H1 (cell line): ENCODE results near the gene GLDC. TPM values are rescaled to one million over a fixed set of nuclear protein-coding genes. Genes with fewer than 3 reads are reported as not detected.

Source experiments
- CTCF ChIA-PET: fragments of 300-600 bp; sonication (Branson Sonifier 250); formaldehyde crosslinking; loops from one replicate; lab custom pipeline; 2021; ENCODE audit not compliant: partially characterized antibody; lab: Charles Lee
- POLR2A ChIA-PET: fragments of 300-600 bp; sonication (Branson Sonifier 250); formaldehyde crosslinking; loops from one replicate; lab custom pipeline; 2021; ENCODE audit warnings: inconsistent platforms; ENCODE audit not compliant: partially characterized antibody; lab: Charles Lee
- DNase-seq, 2 experiments: peaks; one replicate each; pipeline versions ENCODE4 v3.0.0 to v3.0.0-alpha.2; 2010 to 2022; ENCODE audit warnings: low spot score in 2 of 2, low read depth in 1 of 2, mixed read lengths in 1 of 2
- FAIRE-seq: peaks from 2 replicates; lab custom pipeline; 2011; peaks lifted over from hg19 to GRCh38; lab: Jason Lieb, UNC
- H2AFZ ChIP-seq: 2 replicates; pipeline ENCODE4 v1.8.1; 2012; ENCODE audit warnings: low read length, inconsistent platforms
- H2AK5ac ChIP-seq: 2 replicates; pipeline ENCODE4 v1.6.1; 2013; ENCODE audit warnings: low read depth, low read length
- H2BK120ac ChIP-seq: replicated peaks from 2 replicates; pipeline ENCODE3; 2013; ENCODE audit warnings: low read depth, low read length, inconsistent platforms
- H2BK12ac ChIP-seq: 2 replicates; pipeline ENCODE4 v1.6.1; 2013; ENCODE audit warnings: low read depth, low read length
- H2BK15ac ChIP-seq: 2 replicates; pipeline ENCODE4 v1.6.1; 2013; ENCODE audit warnings: low read length
- H2BK20ac ChIP-seq: 2 replicates; pipeline ENCODE4 v1.6.1; 2013; ENCODE audit warnings: low read length
- H2BK5ac ChIP-seq: 2 replicates; pipeline ENCODE4 v1.6.1; 2013; ENCODE audit warnings: low read depth, low read length
- H3K14ac ChIP-seq: 2 replicates; pipeline ENCODE4 v1.6.1; 2013; ENCODE audit warnings: inconsistent platforms; ENCODE audit not compliant: insufficient read length
- H3K18ac ChIP-seq: 2 replicates; pipeline ENCODE4 v1.6.1; 2013; ENCODE audit warnings: low read length; ENCODE audit errors: extremely low read depth
- H3K23ac ChIP-seq: 2 replicates; pipeline ENCODE4 v1.6.1; 2013; ENCODE audit warnings: inconsistent platforms; ENCODE audit not compliant: insufficient read length
- H3K23me2 ChIP-seq: 2 replicates; pipeline ENCODE4 v1.6.1; 2013; ENCODE audit warnings: low read depth, low read length
- H3K27ac ChIP-seq: 2 replicates; pipeline ENCODE4 v1.6.1; 2011; ENCODE audit warnings: low read depth, low read length, inconsistent platforms
- H3K27me3 ChIP-seq, 4 experiments: replicated peaks in 1 of 4; 1 replicate in 1 of 4; 2 replicates in 3 of 4; pipeline versions ENCODE4 v1.6.1 to v1.8.1; 2011 to 2013; ENCODE audit warnings: low read length in 3 of 4, mild to moderate bottlenecking in 3 of 4, inconsistent platforms in 2 of 4, mixed read lengths in 2 of 4, moderate library complexity in 1 of 4; ENCODE audit not compliant: control insufficient read depth in 3 of 4, insufficient read depth in 3 of 4; ENCODE audit errors: extremely low read depth in 1 of 4
- H3K36me3 ChIP-seq, 4 experiments: 2 replicates each; pipeline versions ENCODE4 v1.6.1 to v1.8.1; 2011 to 2013; ENCODE audit warnings: mild to moderate bottlenecking in 4 of 4, low read length in 3 of 4, moderate library complexity in 2 of 4, control low read depth in 1 of 4, inconsistent platforms in 1 of 4; ENCODE audit not compliant: insufficient read depth in 4 of 4, control insufficient read depth in 2 of 4
- H3K4ac ChIP-seq: replicated peaks from 2 replicates; pipeline ENCODE3; 2013; ENCODE audit warnings: low read length, low read depth, mixed read lengths, inconsistent platforms; ENCODE audit not compliant: insufficient read length
- H3K4me1 ChIP-seq, 4 experiments: replicated peaks in 1 of 4; 1 replicate in 1 of 4; 2 replicates in 3 of 4; pipeline versions ENCODE4 v1.6.1 to v1.8.1; 2011 to 2013; ENCODE audit warnings: low read length in 3 of 4, inconsistent platforms in 2 of 4, mixed read lengths in 1 of 4; ENCODE audit not compliant: insufficient read depth in 4 of 4, control insufficient read depth in 3 of 4
- H3K4me2 ChIP-seq, 2 experiments: 2 replicates each; pipeline versions ENCODE4 v1.6.1 to v1.8.1; 2011 to 2013; ENCODE audit warnings: low read depth in 2 of 2, low read length in 2 of 2, control low read depth in 1 of 2, inconsistent platforms in 1 of 2, mild to moderate bottlenecking in 1 of 2; ENCODE audit not compliant: insufficient read depth in 1 of 2
- H3K4me3 ChIP-seq, 4 experiments: fragments of 200-600, 300-600 bp in 1 of 4; sonication (generic), shearing (Covaris generic), sonication (Bioruptor Twin) in 1 of 4; 2 replicates each; pipeline versions ENCODE4 v1.5.1 to v1.8.1; 2011 to 2016; ENCODE audit warnings: low read length in 4 of 4, low read depth in 3 of 4, control low read depth in 2 of 4, inconsistent platforms in 2 of 4, mild to moderate bottlenecking in 2 of 4, mixed read lengths in 1 of 4, moderate library complexity in 1 of 4; ENCODE audit not compliant: insufficient read depth in 2 of 4; ENCODE audit errors: extremely low read depth in 1 of 4
- H3K56ac ChIP-seq: replicated peaks from 2 replicates; pipeline ENCODE3; 2013; ENCODE audit warnings: low read depth, mild to moderate bottlenecking, mixed read lengths, low read length, inconsistent platforms; ENCODE audit not compliant: insufficient read length
- H3K79me1 ChIP-seq: 2 replicates; pipeline ENCODE4 v1.6.1; 2013; ENCODE audit warnings: low read depth, low read length, control low read depth
- H3K79me2 ChIP-seq, 2 experiments: 2 replicates each; pipeline versions ENCODE4 v1.6.1 to v1.8.1; 2012 to 2013; ENCODE audit warnings: low read length in 2 of 2, mild to moderate bottlenecking in 2 of 2, inconsistent platforms in 1 of 2; ENCODE audit not compliant: insufficient read depth in 2 of 2, control insufficient read depth in 1 of 2
- H3K9ac ChIP-seq, 4 experiments: replicated peaks in 1 of 4; 1 replicate in 1 of 4; 2 replicates in 3 of 4; pipeline versions ENCODE4 v1.6.1 to v1.8.1; 2011 to 2013; ENCODE audit warnings: low read depth in 3 of 4, low read length in 3 of 4, control low read depth in 2 of 4, mild to moderate bottlenecking in 2 of 4, moderate library complexity in 2 of 4, inconsistent platforms in 1 of 4; ENCODE audit errors: extremely low read depth in 1 of 4
- H3K9me3 ChIP-seq, 2 experiments: 2 replicates each; pipeline versions ENCODE4 v1.6.1 to v1.8.1; 2012 to 2013; ENCODE audit warnings: mild to moderate bottlenecking in 2 of 2, moderate library complexity in 2 of 2, control low read depth in 1 of 2, inconsistent platforms in 1 of 2, low read depth in 1 of 2, low read length in 1 of 2, mixed read lengths in 1 of 2; ENCODE audit not compliant: insufficient read depth in 2 of 2
- H4K20me1 ChIP-seq, 2 experiments: replicated peaks in 1 of 2; 2 replicates each; pipeline versions ENCODE3 to v1.8.1; 2011 to 2013; ENCODE audit warnings: inconsistent platforms in 2 of 2, low read length in 2 of 2, mild to moderate bottlenecking in 1 of 2; ENCODE audit not compliant: insufficient read depth in 2 of 2, control insufficient read depth in 1 of 2
- H4K5ac ChIP-seq: 2 replicates; pipeline ENCODE4 v1.6.1; 2013; ENCODE audit warnings: low read length, low read depth, mixed read lengths, inconsistent platforms; ENCODE audit not compliant: insufficient read length
- H4K8ac ChIP-seq: 2 replicates; pipeline ENCODE4 v1.8.0; 2013; ENCODE audit warnings: mild to moderate bottlenecking, moderate library complexity, low read length, inconsistent platforms; ENCODE audit not compliant: insufficient read depth; ENCODE audit errors: extremely low read depth
- H4K91ac ChIP-seq: replicated peaks from 2 replicates; pipeline ENCODE3; 2013; ENCODE audit warnings: low read length, mixed read lengths, inconsistent platforms; ENCODE audit not compliant: insufficient read length
- BCL11A ChIP-seq, 2 experiments: IDR thresholded peaks; one replicate each; pipeline ENCODE4 v1.6.1; 2011; ENCODE audit warnings: low read depth in 2 of 2, low read length in 2 of 2, mild to moderate bottlenecking in 2 of 2
- CBX8 ChIP-seq: fragments of 300-800, 300-1000 bp; sonication (generic); IDR thresholded peaks from 2 replicates; pipeline ENCODE4 v1.7.1; 2016; ENCODE audit warnings: low read depth, low read length, borderline replicate concordance
- CEBPB ChIP-seq: IDR thresholded peaks from 2 replicates; pipeline ENCODE4 v1.6.1; 2012; ENCODE audit warnings: low read depth, low read length
- CHD1 ChIP-seq: IDR thresholded peaks from 2 replicates; pipeline ENCODE4 v1.6.1; 2012; ENCODE audit warnings: low read depth, low read length, improper control_type of control experiment
- CREB1 ChIP-seq: IDR thresholded peaks from 2 replicates; pipeline ENCODE4 v1.6.1; 2012; ENCODE audit warnings: inconsistent platforms
- EGR1 ChIP-seq: IDR thresholded peaks from 2 replicates; pipeline ENCODE4 v1.6.1; 2011; ENCODE audit warnings: low read depth, low read length, borderline replicate concordance
- EZH2 ChIP-seq: fragments of 200-600 bp; sonication (generic); IDR thresholded peaks from 2 replicates; pipeline ENCODE4 v1.7.1; 2012; ENCODE audit warnings: low read depth, mild to moderate bottlenecking, moderate library complexity, low read length, inconsistent platforms; ENCODE audit not compliant: severe bottlenecking
- FOSL1 ChIP-seq: IDR thresholded peaks from 2 replicates; pipeline ENCODE4 v1.6.1; 2011; ENCODE audit warnings: mild to moderate bottlenecking, low read depth, low read length, moderate library complexity; ENCODE audit not compliant: insufficient read depth
- GTF2F1 ChIP-seq: IDR thresholded peaks from 2 replicates; pipeline ENCODE4 v1.6.1; 2012; ENCODE audit warnings: low read depth, low read length, improper control_type of control experiment, borderline replicate concordance
- RAD21 ChIP-seq, 2 experiments: IDR thresholded peaks in 1 of 2; conservative IDR thresholded peaks in 1 of 2; 2 replicates each; pipeline ENCODE4 v1.6.1; 2011; ENCODE audit warnings: low read depth in 2 of 2, low read length in 2 of 2, improper control_type of control experiment in 1 of 2, inconsistent platforms in 1 of 2, mild to moderate bottlenecking in 1 of 2, moderate library complexity in 1 of 2
- RXRA ChIP-seq: IDR thresholded peaks from 2 replicates; pipeline ENCODE4 v1.6.1; 2011; ENCODE audit warnings: low read depth, mild to moderate bottlenecking, low read length, moderate library complexity; ENCODE audit not compliant: insufficient read depth
- SIN3A ChIP-seq, 2 experiments: IDR thresholded peaks in 1 of 2; conservative IDR thresholded peaks in 1 of 2; 2 replicates each; pipeline ENCODE4 v1.6.1; 2011 to 2012; ENCODE audit warnings: low read length in 2 of 2, improper control_type of control experiment in 1 of 2, low read depth in 1 of 2, mild to moderate bottlenecking in 1 of 2
- TAF7 ChIP-seq: optimal IDR thresholded peaks from 2 replicates; pipeline ENCODE3; 2011; ENCODE audit warnings: low read depth, mild to moderate bottlenecking, inconsistent platforms, low read length, moderate library complexity, borderline replicate concordance
- ZNF274 ChIP-seq: IDR thresholded peaks from 2 replicates; pipeline ENCODE4 v1.7.0; 2012; ENCODE audit warnings: low read length, borderline replicate concordance; ENCODE audit errors: extremely low read depth
- WGBS, 2 experiments: shearing (Covaris generic) in 1 of 2; methylation state at CpG; one replicate each; pipeline versions ENCODE4 v1.1.6 to v1.1.7; 2013 to 2015; ENCODE audit warnings: low lambda C conversion rate in 2 of 2, mixed read lengths in 2 of 2, inconsistent platforms in 1 of 2, low coverage in 1 of 2, missing lambda C conversion rate in 1 of 2; ENCODE audit not compliant: insufficient replicate concordance in 2 of 2, insufficient coverage in 1 of 2, insufficient read length in 1 of 2; ENCODE audit errors: extremely low coverage in 1 of 2, missing lambda C conversion rate in 1 of 2; 5-methylcytosine and 5-hydroxymethylcytosine counted together
- polyA plus RNA-seq, 7 experiments: library from polyadenylated mRNA; depleted of rRNA in 3 of 7; stranded (reverse) in 5 of 7; unstranded in 2 of 7; fragments of >200 nt in 5 of 7; fragments of 200-250 nt in 2 of 7; gene quantifications; 1 replicate in 5 of 7; 2 replicates in 1 of 7; 4 replicates in 1 of 7; pipeline versions ENCODE4 v1.2.1 to v1.2.3, GENCODE V29; 2011 to 2013; ENCODE audit warnings: missing spikeins in 2 of 7, mixed read lengths in 2 of 7
- total RNA-seq: library from RNA; stranded (reverse); fragmentation: NEBNext Ultra II Directional; extraction: Animal tissue kit (Norgen Biotek cat#: 25700); gene quantifications from 2 replicates; pipeline ENCODE4 v1.2.1, GENCODE V29; 2021

The GLDC gene
- total and polyA plus RNA-seq, 2 of the 8 experiments (the other 6 are each of a cell fraction or from before 2014, with no cell fraction given): 48.8 to 101 TPM

DNA sequence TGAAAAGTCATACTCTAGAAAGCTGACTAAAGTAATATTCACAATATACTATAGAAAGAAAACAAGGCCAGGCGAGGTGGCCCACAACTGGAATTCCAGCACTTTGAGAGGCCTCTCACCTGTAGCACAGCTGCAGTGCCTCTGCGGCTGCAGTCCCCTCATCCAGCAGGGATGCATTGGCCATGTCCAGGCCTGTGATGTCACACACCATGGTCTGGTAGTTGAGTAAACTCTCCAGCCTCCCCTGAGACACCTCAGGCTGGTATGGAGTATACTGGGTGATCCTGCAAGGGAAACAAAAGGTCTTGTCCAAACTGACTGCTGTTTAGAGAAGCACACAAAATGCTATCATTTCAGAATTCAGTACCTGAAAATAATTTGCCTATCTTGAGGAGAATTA lies 35.5 kb downstream of the GLDC start:
- FAIRE-seq (no peak), DNase-seq (no peak)
- H3K27me3 ChIP-seq: no peaks in the 10 kb centered on the region
- H3K23ac ChIP-seq: no peak overlapping the region
- H3K4me2 ChIP-seq: no peak overlapping the region
- H3K4ac ChIP-seq: no peak overlapping the region
- no peak overlapping the region for H2BK5ac ChIP-seq
- peaks cover 3 to 15% (median 8%) of the 10 kb centered on the region in 4 experiments for H3K36me3 ChIP-seq
- H3K79me2 ChIP-seq: no peaks in the 10 kb centered on the region
- no peak overlapping the region for H2AFZ ChIP-seq
- H2BK20ac ChIP-seq: no peak overlapping the region
- H3K27ac ChIP-seq: no peak overlapping the region
- no peaks in the 10 kb centered on the region; the same call in 1 of the 2 replicates for H3K23me2 ChIP-seq
- no peaks in the 10 kb centered on the region for H3K9me3 ChIP-seq
- H2BK120ac ChIP-seq: no peak overlapping the region
- 82% methylated on average over 2 of the region's 2 CpGs; no CpG with 5 or more reads in 1 of the 2 experiments for WGBS, 2 experiments
- ChIA-PET CTCF (interaction anchor here (0.6 to 1.5 kb wide), 2 partner anchors 45 to 57 kb away, joined by 4 to 5 read pairs; no protein-coding TSS in a partner anchor), POLR2A (interaction anchor here (1.1 kb wide), 1 partner anchor 22 kb away, joined by 3 read pairs; no protein-coding TSS in a partner anchor)
- no peak overlapping the region for H2BK15ac ChIP-seq
- H4K8ac ChIP-seq: no peak overlapping the region
- no peak overlapping the region for H3K4me3 ChIP-seq
- no peak overlapping the region for H3K56ac ChIP-seq
- no peak overlapping the region for H2BK12ac ChIP-seq
- H3K9ac ChIP-seq: no peak overlapping the region
- H3K79me1 ChIP-seq: no peaks in the 10 kb centered on the region
- no peak overlapping the region for H4K91ac ChIP-seq
- H3K18ac ChIP-seq: no peak overlapping the region
- no peak overlapping the region for H3K14ac ChIP-seq
- H2AK5ac ChIP-seq: no peak overlapping the region
- no peaks in the 10 kb centered on the region for H4K20me1 ChIP-seq
- H4K5ac ChIP-seq: no peak overlapping the region
- H3K4me1 ChIP-seq: no peaks in the 10 kb centered on the region
- TF ChIP-seq SIN3A (conservative IDR thresholded peaks at IDR 0.05 in 1 of 2, IDR thresholded peaks at IDR 0.05 in 1 of 2; ENCODE audit: low read depth in 1 of 2, low read length in 2 of 2): no peak
- TF ChIP-seq RXRA: no peak
- TF ChIP-seq CREB1: no peak
- no peak for TF ChIP-seq EGR1
- no peak for TF ChIP-seq FOSL1
- TF ChIP-seq EZH2: no peak
- TF ChIP-seq CBX8: no peak
- TF ChIP-seq ZNF274: no peak
- no peak for TF ChIP-seq CEBPB
- no peak for TF ChIP-seq RAD21 (IDR thresholded peaks at IDR 0.05 in 1 of 2, conservative IDR thresholded peaks at IDR 0.05 in 1 of 2; ENCODE audit: low read depth in 2 of 2, low read length in 2 of 2)
- TF ChIP-seq BCL11A (IDR thresholded peaks at IDR 0.05; ENCODE audit: low read depth in 2 of 2, low read length in 2 of 2): no peak
- no peak for TF ChIP-seq CHD1
- no peak for TF ChIP-seq GTF2F1
- no peak for TF ChIP-seq TAF7
